Mesenchymal stem cell (in vitro differentiated cells and primary cell): Measurements from ENCODE around the gene ZFHX3.

ENCODE experiments used
- DNase-seq: peaks from one replicate; pipeline ENCODE4 v3.0.0-alpha.2; 2013
- H2AFZ ChIP-seq: one replicate; pipeline ENCODE4 v1.6.1; 2013; ENCODE audit warnings: low read depth, mild to moderate bottlenecking, control low read depth, inconsistent platforms, low read length, moderate library complexity
- H2AK5ac ChIP-seq: 2 replicates; pipeline ENCODE4 v1.6.1; 2013; ENCODE audit warnings: low read length, moderate library complexity, mild to moderate bottlenecking, inconsistent platforms; ENCODE audit not compliant: severe bottlenecking
- H2BK120ac ChIP-seq: one replicate; pipeline ENCODE4 v1.6.1; 2013; ENCODE audit warnings: low read depth, mild to moderate bottlenecking, inconsistent platforms, low read length, moderate library complexity
- H2BK12ac ChIP-seq, 2 experiments: one replicate each; pipeline ENCODE4 v1.6.1; 2013; ENCODE audit warnings: inconsistent platforms in 2 of 2, low read length in 2 of 2, mild to moderate bottlenecking in 2 of 2, moderate library complexity in 2 of 2, control low read depth in 1 of 2
- H2BK15ac ChIP-seq: one replicate; pipeline ENCODE4 v1.6.1; 2013; ENCODE audit warnings: mild to moderate bottlenecking, low read depth, inconsistent platforms; ENCODE audit not compliant: poor library complexity, severe bottlenecking
- H2BK5ac ChIP-seq: 2 replicates; pipeline ENCODE4 v1.6.1; 2013; ENCODE audit warnings: low read depth, mild to moderate bottlenecking, low read length, control low read depth, inconsistent platforms; ENCODE audit not compliant: poor library complexity, severe bottlenecking
- H3K14ac ChIP-seq, 2 experiments: one replicate each; pipeline ENCODE4 v1.6.1; 2013; ENCODE audit warnings: inconsistent platforms in 2 of 2, low read length in 2 of 2, control low read depth in 1 of 2, mild to moderate bottlenecking in 1 of 2, moderate library complexity in 1 of 2
- H3K18ac ChIP-seq, 2 experiments: one replicate each; pipeline ENCODE4 v1.6.1; 2013; ENCODE audit warnings: inconsistent platforms in 2 of 2, low read length in 2 of 2, control low read depth in 1 of 2, low read depth in 1 of 2, mild to moderate bottlenecking in 1 of 2
- H3K23ac ChIP-seq, 2 experiments: one replicate each; pipeline ENCODE4 v1.6.1; 2013; ENCODE audit warnings: inconsistent platforms in 2 of 2, low read length in 2 of 2, mild to moderate bottlenecking in 2 of 2, moderate library complexity in 2 of 2, control low read depth in 1 of 2
- H3K27ac ChIP-seq: 2 replicates; pipeline ENCODE4 v1.5.1; 2013; ENCODE audit warnings: mild to moderate bottlenecking, moderate library complexity, low read length, control low read depth, inconsistent platforms; ENCODE audit not compliant: poor library complexity, severe bottlenecking
- H3K27me3 ChIP-seq, 2 experiments: 2 replicates each; pipeline versions ENCODE4 v1.6.1 to v1.7.0; 2013; ENCODE audit warnings: low read length in 2 of 2, mild to moderate bottlenecking in 2 of 2, moderate library complexity in 2 of 2, control low read depth in 1 of 2, inconsistent platforms in 1 of 2; ENCODE audit not compliant: control insufficient read depth in 1 of 2, insufficient read depth in 1 of 2
- H3K36me3 ChIP-seq, 2 experiments: 2 replicates each; pipeline versions ENCODE4 v1.6.1 to v1.7.0; 2013; ENCODE audit warnings: low read length in 2 of 2, control low read depth in 1 of 2, inconsistent platforms in 1 of 2, low read depth in 1 of 2, mild to moderate bottlenecking in 1 of 2; ENCODE audit not compliant: insufficient read depth in 2 of 2, control insufficient read depth in 1 of 2
- H3K4ac ChIP-seq, 2 experiments: one replicate each; pipeline ENCODE4 v1.6.1; 2013; ENCODE audit warnings: inconsistent platforms in 2 of 2, low read length in 2 of 2, mild to moderate bottlenecking in 2 of 2, moderate library complexity in 2 of 2, control low read depth in 1 of 2, low read depth in 1 of 2
- H3K4me1 ChIP-seq: 2 replicates; pipeline ENCODE4 v1.6.1; 2013; ENCODE audit warnings: low read depth, low read length, control low read depth; ENCODE audit not compliant: control insufficient read depth, insufficient read depth
- H3K4me2 ChIP-seq: 2 replicates; pipeline ENCODE4 v1.6.1; 2013; ENCODE audit warnings: low read length, mild to moderate bottlenecking, inconsistent platforms; ENCODE audit not compliant: poor library complexity, severe bottlenecking
- H3K4me3 ChIP-seq, 2 experiments: 2 replicates each; pipeline versions ENCODE4 v1.5.1 to v1.7.0; 2013; ENCODE audit warnings: low read length in 2 of 2, mild to moderate bottlenecking in 2 of 2, control low read depth in 1 of 2, low read depth in 1 of 2; ENCODE audit not compliant: insufficient read depth in 1 of 2
- H3K79me1 ChIP-seq: replicated peaks from 2 replicates; pipeline ENCODE4 v1.6.1; 2013; ENCODE audit warnings: mild to moderate bottlenecking, control low read depth, low read length, inconsistent platforms; ENCODE audit not compliant: poor library complexity, severe bottlenecking
- H3K9ac ChIP-seq: 2 replicates; pipeline ENCODE4 v1.7.0; 2013; ENCODE audit warnings: mild to moderate bottlenecking, low read length, moderate library complexity
- H3K9me3 ChIP-seq: 2 replicates; pipeline ENCODE4 v1.7.0; 2013; ENCODE audit warnings: mild to moderate bottlenecking, low read length; ENCODE audit not compliant: control insufficient read depth
- H4K8ac ChIP-seq: one replicate; pipeline ENCODE4 v1.6.1; 2013; ENCODE audit warnings: inconsistent platforms, mild to moderate bottlenecking, low read length, moderate library complexity
- H4K91ac ChIP-seq: one replicate; pipeline ENCODE4 v1.6.1; 2013; ENCODE audit warnings: mild to moderate bottlenecking, low read length, inconsistent platforms
- WGBS: methylation state at CpG from one replicate; pipeline ENCODE4 v1.1.7; 2013; ENCODE audit warnings: mixed read lengths; 5-methylcytosine and 5-hydroxymethylcytosine counted together

Gene ZFHX3

DNA sequence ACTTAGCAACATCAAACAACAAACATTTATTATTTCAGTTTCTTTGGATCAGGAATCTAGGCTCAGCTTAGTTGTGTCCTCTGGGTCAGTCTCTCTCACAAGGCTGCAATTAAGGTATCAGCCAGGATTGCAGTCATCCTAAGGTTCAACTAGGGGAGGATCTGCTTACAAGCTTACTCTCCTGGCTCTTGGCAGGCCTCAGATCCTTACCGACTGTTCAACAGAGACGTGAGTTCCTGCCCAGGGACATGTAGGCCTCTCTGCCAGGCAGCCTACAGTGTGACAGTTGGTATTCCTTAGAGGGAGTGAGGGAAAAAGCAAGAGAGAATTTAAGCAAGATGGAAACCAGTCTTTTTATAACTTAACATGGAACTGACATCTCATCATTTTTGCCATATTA is 294.0 kb downstream of the ZFHX3 start:
- no peaks in the 10 kb centered on the region for H3K79me1 ChIP-seq
- WGBS: 100% methylated on average over 2 of the region's 2 CpGs
- H3K27me3 ChIP-seq: no peaks in the 10 kb centered on the region
- H2BK120ac ChIP-seq: no peak overlapping the region
- H3K4ac ChIP-seq: no peak overlapping the region
- H3K4me1 ChIP-seq: no peaks in the 10 kb centered on the region
- peaks cover 4% of the 10 kb centered on the region for H3K9me3 ChIP-seq
- no peak overlapping the region for H3K27ac ChIP-seq
- H2BK5ac ChIP-seq: no peak overlapping the region
- no peak overlapping the region for H3K4me3 ChIP-seq
- H3K14ac ChIP-seq: no peak overlapping the region
- H2AK5ac ChIP-seq: no peak overlapping the region
- H3K4me2 ChIP-seq: no peak overlapping the region
- H2BK15ac ChIP-seq: no peak overlapping the region
- H3K36me3 ChIP-seq: no peaks in the 10 kb centered on the region
- no peak overlapping the region for H2AFZ ChIP-seq
- no peak overlapping the region for H2BK12ac ChIP-seq
- DNase-seq: no peak
- H4K8ac ChIP-seq: no peak overlapping the region
- H4K91ac ChIP-seq: no peak overlapping the region
- no peak overlapping the region for H3K18ac ChIP-seq
- no peak overlapping the region for H3K9ac ChIP-seq
- no peak overlapping the region for H3K23ac ChIP-seq

DNA sequence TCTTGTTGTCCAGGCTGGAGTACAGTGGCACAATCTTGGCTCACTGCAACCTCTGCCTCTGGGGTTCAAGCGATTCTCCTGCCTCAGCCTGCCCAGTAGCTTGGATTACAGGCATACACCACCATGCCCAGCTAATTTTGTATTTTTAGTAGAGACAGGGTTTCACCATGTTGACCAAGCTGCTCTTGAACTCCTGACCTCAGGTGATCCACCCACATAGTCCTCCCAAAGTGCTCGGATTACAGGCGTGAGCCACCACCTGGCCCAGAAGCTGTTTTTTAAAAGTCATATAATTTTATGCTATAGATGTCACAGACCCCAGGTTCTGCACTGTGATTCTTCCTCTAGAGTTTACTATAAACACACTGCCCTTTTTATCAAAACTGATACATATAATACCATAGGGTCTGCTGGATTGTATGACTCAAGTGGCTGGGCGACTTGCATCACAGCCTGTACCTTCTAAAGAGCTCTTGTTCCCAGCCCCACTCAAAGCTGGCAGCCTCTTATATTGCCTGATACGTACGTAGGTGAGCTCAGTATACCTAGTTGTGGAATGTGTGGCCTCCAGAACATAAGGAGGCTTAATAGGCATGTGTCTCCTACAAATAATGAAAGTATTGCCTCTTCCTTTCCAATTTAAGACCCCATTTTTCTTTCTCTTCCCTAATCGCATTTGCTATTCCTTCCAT is 295.8 kb downstream of the ZFHX3 start:
- Histone ChIP-seq H2BK120ac (no peak overlapping the region), H3K4me2 (no peak overlapping the region), H2BK5ac (no peak overlapping the region), H3K9ac (no peak overlapping the region), H3K27ac (no peak overlapping the region), H2BK15ac (no peak overlapping the region), H3K23ac (no peak overlapping the region), H3K36me3 (no peaks in the 10 kb centered on the region), H3K18ac (no peak overlapping the region), H3K14ac (no peak overlapping the region), H4K91ac (no peak overlapping the region), H2AFZ (no peak overlapping the region), H2BK12ac (no peak overlapping the region), H3K4ac (no peak overlapping the region), H3K4me3 (no peak overlapping the region), H3K79me1 (no peaks in the 10 kb centered on the region), H3K27me3 (no peaks in the 10 kb centered on the region), H3K4me1 (no peaks in the 10 kb centered on the region), H3K9me3 (no peaks in the 10 kb centered on the region), H4K8ac (no peak overlapping the region), H2AK5ac (no peak overlapping the region)
- WGBS: 83% methylated on average over 2 of the region's 7 CpGs
- no peak for DNase-seq

DNA sequence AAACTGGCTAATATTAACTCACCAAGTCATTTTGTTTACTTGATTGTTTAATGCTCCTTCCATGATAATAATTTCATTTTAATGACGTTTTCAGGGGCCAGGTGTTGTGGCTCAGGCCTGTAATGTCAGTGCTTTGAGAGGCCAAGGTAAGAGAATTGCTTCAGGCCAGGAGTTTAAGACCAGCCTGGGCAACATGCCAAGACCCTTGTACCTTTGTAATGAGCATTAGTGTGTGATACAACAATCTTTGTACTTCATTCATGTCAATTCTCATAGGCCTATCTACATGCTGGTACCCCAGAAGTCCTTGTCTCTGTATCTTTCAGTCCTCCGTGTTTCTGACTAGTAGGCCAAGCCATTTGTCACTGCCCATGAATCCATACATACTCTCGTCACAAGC is 296.9 kb downstream of the ZFHX3 start:
- Histone ChIP-seq H3K23ac (no peak overlapping the region), H4K8ac (no peak overlapping the region), H3K4me3 (no peak overlapping the region), H3K14ac (no peak overlapping the region), H3K36me3 (no peaks in the 10 kb centered on the region), H2AFZ (no peak overlapping the region), H2BK15ac (no peak overlapping the region), H3K18ac (no peak overlapping the region), H2BK5ac (no peak overlapping the region), H3K4ac (no peak overlapping the region), H3K79me1 (no peaks in the 10 kb centered on the region), H3K9me3 (no peaks in the 10 kb centered on the region), H3K27ac (no peak overlapping the region), H3K4me1 (no peaks in the 10 kb centered on the region), H4K91ac (no peak overlapping the region), H2BK120ac (no peak overlapping the region), H3K4me2 (no peak overlapping the region), H2AK5ac (no peak overlapping the region), H3K9ac (no peak overlapping the region), H3K27me3 (no peaks in the 10 kb centered on the region), H2BK12ac (no peak overlapping the region)
- 90% methylated on average over 3 of the region's 3 CpGs for WGBS
- no peak for DNase-seq

DNA sequence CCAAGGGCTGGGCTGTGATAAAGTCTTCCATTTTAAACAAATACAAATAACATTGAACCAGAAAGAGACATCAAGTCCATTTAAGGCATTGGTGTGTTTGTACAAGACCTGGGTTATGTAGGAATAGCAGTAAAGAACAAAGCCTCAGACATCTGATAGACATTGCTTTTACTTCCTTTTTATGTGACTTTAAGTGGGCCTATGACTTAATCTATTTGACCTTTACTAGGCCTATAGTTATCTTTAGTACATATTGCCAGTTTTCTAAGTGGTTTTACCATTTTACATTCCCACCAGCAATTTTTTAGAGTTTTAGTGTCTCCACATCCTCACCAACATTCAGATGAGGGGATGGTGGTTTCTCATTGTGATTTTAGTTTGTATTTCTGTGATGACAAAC is 298.8 kb downstream of the ZFHX3 start:
- H3K23ac ChIP-seq: no peak overlapping the region
- H3K9ac ChIP-seq: no peak overlapping the region
- no peak overlapping the region for H4K91ac ChIP-seq
- H3K27me3 ChIP-seq: no peaks in the 10 kb centered on the region
- H3K79me1 ChIP-seq: no peaks in the 10 kb centered on the region
- no peak for DNase-seq
- H3K4me1 ChIP-seq: no peaks in the 10 kb centered on the region
- no peaks in the 10 kb centered on the region for H3K36me3 ChIP-seq
- no peak overlapping the region for H2AK5ac ChIP-seq
- no peak overlapping the region for H2BK15ac ChIP-seq
- no peak overlapping the region for H3K4me3 ChIP-seq
- H3K18ac ChIP-seq: no peak overlapping the region
- H2BK5ac ChIP-seq: no peak overlapping the region
- H3K4ac ChIP-seq: no peak overlapping the region
- H3K4me2 ChIP-seq: no peak overlapping the region
- H3K9me3 ChIP-seq: no peaks in the 10 kb centered on the region
- no peak overlapping the region for H3K27ac ChIP-seq
- no peak overlapping the region for H3K14ac ChIP-seq
- H4K8ac ChIP-seq: no peak overlapping the region
- H2BK120ac ChIP-seq: no peak overlapping the region
- no peak overlapping the region for H2AFZ ChIP-seq
- H2BK12ac ChIP-seq: no peak overlapping the region
